Keratinocyte (primary cell): Measurements from ENCODE around the gene NAALADL2.

Experiments
- EZH2 ChIP-seq: IDR thresholded peaks from one replicate; pipeline ENCODE4 v1.6.1; 2012; ENCODE audit warnings: inconsistent platforms, mild to moderate bottlenecking, low read length, moderate library complexity
- TF ChIP-seq, protein P1 (sequence below), 3 experiments: IDR thresholded peaks in 1 of 3; conservative IDR thresholded peaks in 1 of 3; optimal IDR thresholded peaks in 1 of 3; 2 replicates in 2 of 3; 3 replicates in 1 of 3; pipeline versions ENCODE3 to v1.5.1; 2011; ENCODE audit warnings: low read length in 3 of 3, mild to moderate bottlenecking in 3 of 3, moderate library complexity in 2 of 3, control low read depth in 1 of 3, inconsistent platforms in 1 of 3; ENCODE audit not compliant: insufficient read depth in 2 of 3; ENCODE audit errors: extremely low read depth in 1 of 3

DNA sequence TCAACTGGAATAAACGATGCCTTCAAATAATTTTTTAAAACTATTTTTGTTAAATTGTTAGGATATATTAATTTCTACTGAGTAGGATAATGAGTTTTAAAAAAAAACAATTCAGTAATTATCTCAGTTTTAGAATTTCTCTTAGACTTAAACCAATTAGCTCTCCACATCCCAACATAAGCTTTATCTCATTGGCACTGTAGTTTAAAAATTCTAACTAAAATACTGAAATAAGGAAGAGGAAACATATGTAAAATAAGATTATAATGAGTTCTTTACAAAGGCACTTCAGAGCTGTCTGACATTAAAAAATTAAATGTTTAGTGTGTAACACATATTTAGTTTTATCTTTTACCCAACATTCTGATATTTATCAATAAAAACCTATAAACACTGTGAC is 558.3 kb downstream of the NAALADL2 start:
- TF ChIP-seq, protein P1, sequence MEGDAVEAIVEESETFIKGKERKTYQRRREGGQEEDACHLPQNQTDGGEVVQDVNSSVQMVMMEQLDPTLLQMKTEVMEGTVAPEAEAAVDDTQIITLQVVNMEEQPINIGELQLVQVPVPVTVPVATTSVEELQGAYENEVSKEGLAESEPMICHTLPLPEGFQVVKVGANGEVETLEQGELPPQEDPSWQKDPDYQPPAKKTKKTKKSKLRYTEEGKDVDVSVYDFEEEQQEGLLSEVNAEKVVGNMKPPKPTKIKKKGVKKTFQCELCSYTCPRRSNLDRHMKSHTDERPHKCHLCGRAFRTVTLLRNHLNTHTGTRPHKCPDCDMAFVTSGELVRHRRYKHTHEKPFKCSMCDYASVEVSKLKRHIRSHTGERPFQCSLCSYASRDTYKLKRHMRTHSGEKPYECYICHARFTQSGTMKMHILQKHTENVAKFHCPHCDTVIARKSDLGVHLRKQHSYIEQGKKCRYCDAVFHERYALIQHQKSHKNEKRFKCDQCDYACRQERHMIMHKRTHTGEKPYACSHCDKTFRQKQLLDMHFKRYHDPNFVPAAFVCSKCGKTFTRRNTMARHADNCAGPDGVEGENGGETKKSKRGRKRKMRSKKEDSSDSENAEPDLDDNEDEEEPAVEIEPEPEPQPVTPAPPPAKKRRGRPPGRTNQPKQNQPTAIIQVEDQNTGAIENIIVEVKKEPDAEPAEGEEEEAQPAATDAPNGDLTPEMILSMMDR (optimal IDR thresholded peaks at IDR 0.05 in 1 of 3, IDR thresholded peaks at IDR 0.05 in 1 of 3, conservative IDR thresholded peaks at IDR 0.05 in 1 of 3; ENCODE audit: extremely low read depth in 1 of 3, insufficient read depth in 2 of 3, low read length in 3 of 3): no peak
- no peak for TF ChIP-seq EZH2
